Right atrium auricular region (tissue), 2 donors: ENCODE results near the gene NUP42. TPM values are rescaled to one million over a fixed set of nuclear protein-coding genes. Genes with fewer than 3 reads are reported as not detected.

Experiments used
- DNase-seq: peaks from one replicate; pipeline ENCODE4 v3.0.0-alpha.2; 2019; ENCODE audit warnings: low spot score
- H3K27ac ChIP-seq, 2 donors: fragments of 200-600 bp; sonication (generic); 1 replicate in 1 of 2; 2 replicates in 1 of 2; pipeline ENCODE4 v1.5.1; 2016 to 2019
- H3K27me3 ChIP-seq, 2 donors: fragments of 200-600 bp; sonication (generic); one replicate each; pipeline versions ENCODE4 v1.5.1 to v1.6.0; 2017 to 2019
- H3K36me3 ChIP-seq: fragments of 200-600 bp; sonication (generic); one replicate; pipeline ENCODE4 v1.5.1; 2016
- H3K4me1 ChIP-seq, 2 donors: fragments of 200-600 bp; sonication (generic); one replicate each; pipeline versions ENCODE4 v1.5.1 to v1.6.0; 2017 to 2019
- H3K4me3 ChIP-seq, 2 donors: fragments of 200-600 bp; sonication (generic); 1 replicate in 1 of 2; 2 replicates in 1 of 2; pipeline ENCODE4 v1.5.1; 2017 to 2019; ENCODE audit warnings: mild to moderate bottlenecking in 1 of 2, moderate library complexity in 1 of 2
- H3K9me3 ChIP-seq, 2 donors: fragments of 200-600 bp; sonication (generic); one replicate each; pipeline ENCODE4 v1.5.1; 2019
- total RNA-seq, 2 donors: library from RNA; depleted of rRNA; stranded (reverse); fragments of >200 nt; gene quantifications; one replicate each; pipeline ENCODE4 v1.1.0, GENCODE V29; 2016
- TF ChIP-seq, protein P1 (sequence below), 2 donors: fragments of 200-600 bp; sonication (generic); IDR thresholded peaks; one replicate each; pipeline ENCODE4 v1.5.1; 2019; ENCODE audit warnings: antibody characterized with exemption in 2 of 2

Gene NUP42
- total RNA-seq, 2 donors from 2014 or later: 24.7 to 30.6 TPM

DNA sequence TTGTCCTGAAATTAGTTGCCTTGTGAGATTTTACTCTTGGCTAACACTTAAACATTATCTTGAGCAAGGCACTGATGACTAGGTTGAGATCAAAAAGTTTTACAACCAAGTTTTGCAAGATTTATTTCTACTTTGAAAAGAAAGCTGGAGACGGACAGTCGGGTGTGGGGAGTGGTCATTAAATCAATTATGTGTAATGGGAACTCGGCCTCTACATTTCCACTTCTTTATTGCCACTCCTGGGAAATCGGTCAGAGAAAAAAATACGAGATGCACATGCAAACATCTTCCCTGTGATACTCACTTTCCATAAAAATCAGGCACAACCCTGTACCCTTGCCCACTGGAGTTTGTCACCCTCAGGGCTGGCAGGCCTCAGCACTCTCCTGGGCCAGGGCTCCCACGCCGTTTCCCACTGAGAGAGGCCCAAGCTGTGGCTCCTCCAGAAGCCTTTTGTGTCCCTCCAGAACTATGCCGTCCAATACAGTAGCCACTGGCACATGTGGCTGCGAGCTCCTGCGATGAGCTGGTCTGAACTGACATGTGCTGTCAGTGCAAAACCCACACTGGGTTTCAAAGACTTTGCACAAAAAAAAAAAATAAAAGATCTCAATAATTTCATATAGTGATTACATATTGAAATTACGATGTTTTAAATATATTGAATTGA is 57.3 kb downstream of the NUP42 start:
- no peak overlapping the region for H3K4me3 ChIP-seq
- H3K9me3 ChIP-seq: no peaks in the 10 kb centered on the region
- no peak overlapping the region for H3K27ac ChIP-seq
- no peaks in the 10 kb centered on the region for H3K27me3 ChIP-seq
- TF ChIP-seq, protein P1, sequence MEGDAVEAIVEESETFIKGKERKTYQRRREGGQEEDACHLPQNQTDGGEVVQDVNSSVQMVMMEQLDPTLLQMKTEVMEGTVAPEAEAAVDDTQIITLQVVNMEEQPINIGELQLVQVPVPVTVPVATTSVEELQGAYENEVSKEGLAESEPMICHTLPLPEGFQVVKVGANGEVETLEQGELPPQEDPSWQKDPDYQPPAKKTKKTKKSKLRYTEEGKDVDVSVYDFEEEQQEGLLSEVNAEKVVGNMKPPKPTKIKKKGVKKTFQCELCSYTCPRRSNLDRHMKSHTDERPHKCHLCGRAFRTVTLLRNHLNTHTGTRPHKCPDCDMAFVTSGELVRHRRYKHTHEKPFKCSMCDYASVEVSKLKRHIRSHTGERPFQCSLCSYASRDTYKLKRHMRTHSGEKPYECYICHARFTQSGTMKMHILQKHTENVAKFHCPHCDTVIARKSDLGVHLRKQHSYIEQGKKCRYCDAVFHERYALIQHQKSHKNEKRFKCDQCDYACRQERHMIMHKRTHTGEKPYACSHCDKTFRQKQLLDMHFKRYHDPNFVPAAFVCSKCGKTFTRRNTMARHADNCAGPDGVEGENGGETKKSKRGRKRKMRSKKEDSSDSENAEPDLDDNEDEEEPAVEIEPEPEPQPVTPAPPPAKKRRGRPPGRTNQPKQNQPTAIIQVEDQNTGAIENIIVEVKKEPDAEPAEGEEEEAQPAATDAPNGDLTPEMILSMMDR (IDR thresholded peaks at IDR 0.05): no peak
- no peak for DNase-seq
- H3K36me3 ChIP-seq: no peaks in the 10 kb centered on the region
- peaks cover 0 to 9% of the 10 kb centered on the region in 2 donors for H3K4me1 ChIP-seq

DNA sequence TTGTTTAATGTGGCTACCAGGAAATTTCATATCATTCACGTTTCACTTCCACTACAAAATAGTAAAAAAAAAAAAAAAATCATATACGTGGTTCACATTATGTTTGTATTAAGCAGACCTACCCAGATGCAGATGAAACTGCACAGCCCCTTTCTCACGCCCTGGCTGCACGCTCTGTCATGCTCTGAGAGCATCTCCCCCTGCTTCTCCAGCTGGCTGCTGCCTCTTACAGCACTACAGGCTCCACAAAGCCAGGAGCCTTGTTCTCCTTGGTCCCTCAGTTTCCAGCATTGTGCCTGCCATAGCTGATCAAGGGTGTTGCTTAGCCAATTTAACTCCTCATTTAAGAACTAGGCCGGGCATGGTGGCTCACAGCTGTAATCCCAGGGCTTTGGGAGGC is 57.9 kb downstream of the NUP42 start:
- TF ChIP-seq, protein P1 (IDR thresholded peaks at IDR 0.05): no peak
- no peaks in the 10 kb centered on the region for H3K9me3 ChIP-seq
- H3K36me3 ChIP-seq: no peaks in the 10 kb centered on the region
- DNase-seq: no peak
- peaks cover 0 to 9% of the 10 kb centered on the region in 2 donors for H3K4me1 ChIP-seq
- no peak overlapping the region for H3K4me3 ChIP-seq
- no peak overlapping the region for H3K27ac ChIP-seq
- no peaks in the 10 kb centered on the region for H3K27me3 ChIP-seq

DNA sequence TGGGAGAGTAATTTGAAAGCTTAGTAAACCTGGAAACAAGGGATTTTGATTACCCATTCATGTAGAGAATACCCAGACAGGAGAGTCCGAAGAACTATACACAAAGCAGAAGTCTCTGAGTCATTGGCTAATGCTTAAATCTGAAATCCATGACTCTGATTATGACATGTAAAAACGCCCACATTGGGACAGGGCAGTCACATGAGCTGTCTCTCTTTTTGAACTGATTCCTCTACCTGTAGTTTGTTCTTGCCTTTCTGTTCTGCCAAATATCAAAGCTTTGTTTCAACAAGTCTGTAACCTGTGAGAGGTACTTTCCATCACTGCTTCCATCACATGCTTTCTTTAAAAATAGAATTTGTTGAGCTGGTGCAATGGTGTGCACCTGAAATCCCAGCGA is 60.5 kb downstream of the NUP42 start:
- H3K27me3 ChIP-seq: no peaks in the 10 kb centered on the region
- peak overlapping the region in 1 of 2 donors; percentile 38 for H3K27ac ChIP-seq
- no peak for DNase-seq
- no peaks in the 10 kb centered on the region for H3K36me3 ChIP-seq
- TF ChIP-seq, protein P1 (IDR thresholded peaks at IDR 0.05): no peak
- no peaks in the 10 kb centered on the region for H3K9me3 ChIP-seq
- H3K4me3 ChIP-seq: no peak overlapping the region
- peaks cover 0 to 19% of the 10 kb centered on the region in 2 donors for H3K4me1 ChIP-seq

DNA sequence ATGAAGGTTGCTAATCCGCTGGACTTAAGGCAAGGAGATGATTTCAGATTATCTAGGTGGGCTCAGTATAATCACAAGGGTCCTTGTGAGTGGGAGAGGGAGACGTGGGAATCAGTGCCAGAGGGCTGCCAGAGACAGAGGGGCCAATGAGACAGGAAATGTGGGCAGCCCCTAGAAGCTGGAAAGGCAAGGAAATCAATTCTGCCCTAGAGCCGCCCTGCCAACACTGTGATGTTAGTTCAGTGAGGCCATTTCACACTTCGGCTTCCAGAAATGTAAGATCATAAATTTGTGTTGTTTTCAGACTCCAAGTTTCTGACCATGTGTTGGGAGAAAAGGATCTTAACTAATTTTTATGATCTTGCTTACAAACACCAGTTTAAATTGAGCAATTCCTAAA is 61.1 kb downstream of the NUP42 start:
- no peak overlapping the region for H3K4me3 ChIP-seq
- no peaks in the 10 kb centered on the region for H3K27me3 ChIP-seq
- H3K27ac ChIP-seq: peak overlapping the region; percentile 36 to 38
- peaks cover 0 to 19% of the 10 kb centered on the region in 2 donors for H3K4me1 ChIP-seq
- H3K9me3 ChIP-seq: no peaks in the 10 kb centered on the region
- DNase-seq: no peak
- no peaks in the 10 kb centered on the region for H3K36me3 ChIP-seq
- TF ChIP-seq, protein P1 (IDR thresholded peaks at IDR 0.05): no peak

DNA sequence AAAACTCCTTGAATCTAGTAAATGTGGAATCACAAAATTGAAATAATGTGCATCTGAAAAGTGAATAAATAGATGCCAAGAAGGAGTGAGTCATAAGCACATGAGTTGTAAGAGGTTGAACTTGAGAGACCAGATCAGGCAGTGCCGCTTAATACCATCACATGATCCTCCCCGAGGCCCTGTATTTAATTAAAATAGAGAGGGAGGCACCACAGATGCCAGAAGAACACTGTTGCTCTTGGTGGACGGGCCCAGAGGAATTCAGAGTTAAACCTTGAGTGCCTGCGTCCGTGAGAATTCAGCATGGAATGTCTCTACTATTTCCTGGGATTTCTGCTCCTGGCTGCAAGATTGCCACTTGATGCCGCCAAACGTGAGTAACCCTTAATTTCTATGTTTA is 64.7 kb downstream of the NUP42 start, which contains the start of gene GPNMB:
Gene GPNMB, plus strand, starts transcription at position 221 of the 400 bp plus-strand sequence. Its CDS starts 83 bp downstream, at position 304.
- H3K9me3 ChIP-seq: no peaks in the 10 kb centered on the region
- H3K27me3 ChIP-seq: no peaks in the 10 kb centered on the region
- peak within 1 kb of the TSS; percentile 49 to 55 for H3K4me3 ChIP-seq
- DNase-seq: peak; percentile 72
- TF ChIP-seq, protein P1 (IDR thresholded peaks at IDR 0.05): no peak
- peak within 1 kb of the TSS; percentile 76 to 79 for H3K27ac ChIP-seq
- peaks cover 0 to 33% of the 10 kb centered on the region in 2 donors for H3K4me1 ChIP-seq
- H3K36me3 ChIP-seq: no peaks in the 10 kb centered on the region
